ENCODE measurements around the gene EPRS1.
"Not testable (repeated sequence)": the region's sequence is repeated elsewhere in the genome, so short reads cannot be mapped to it uniquely, and the experiment has no call there.

EPRS1 gene

DNA sequence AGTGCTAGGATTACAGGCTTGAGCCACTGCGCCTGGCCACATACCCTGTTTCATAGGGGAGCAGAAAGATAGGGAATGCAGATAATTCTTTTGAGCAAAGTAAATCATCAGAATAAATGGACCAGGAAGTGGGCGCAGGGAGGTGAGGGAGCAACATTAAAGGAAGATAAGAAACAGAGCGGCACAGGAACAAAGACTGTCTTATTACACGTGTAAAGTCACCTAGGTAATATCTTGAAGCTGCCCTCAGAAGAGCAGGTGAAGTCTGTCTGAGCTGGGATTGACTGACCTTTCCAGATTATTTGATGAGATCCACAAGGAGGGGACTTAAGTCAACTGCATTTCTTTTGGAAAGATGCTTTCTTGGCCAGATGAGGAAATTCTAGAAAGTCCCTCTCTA is 7.7 kb downstream of the EPRS1 start:
- Histone ChIP-seq H3K9me3 (ENCODE audit: control insufficient read depth, insufficient read depth, low read length) (no peaks in the 10 kb centered on the region), H3K4me3 (ENCODE audit: low read length) (no peak overlapping the region), H3K27me3 (ENCODE audit: control insufficient read depth, insufficient read depth, low read length) (no peaks in the 10 kb centered on the region), H3K4me1 (ENCODE audit: control insufficient read depth, insufficient read depth, low read length) (no peaks in the 10 kb centered on the region), H3K36me3 (ENCODE audit: control insufficient read depth, insufficient read depth, low read length) (peaks cover 6% of the 10 kb centered on the region; the same call in 1 of the 2 replicates), H3K27ac (ENCODE audit: low read length) (no peak overlapping the region)
- no CpG with 5 or more reads among the region's 4 CpGs for WGBS (ENCODE audit: insufficient coverage, insufficient read length)
- no peak for DNase-seq (ENCODE audit: low read depth, low spot score)

- no CpG with 5 or more reads among the region's 3 CpGs for WGBS (ENCODE audit: insufficient coverage, insufficient read length)
- not testable (repeated sequence) for H3K4me3 ChIP-seq (ENCODE audit: low read length); H3K27me3 ChIP-seq (ENCODE audit: control insufficient read depth, insufficient read depth, low read length); H3K4me1 ChIP-seq (ENCODE audit: control insufficient read depth, insufficient read depth, low read length); DNase-seq (ENCODE audit: low read depth, low spot score); H3K36me3 ChIP-seq (ENCODE audit: control insufficient read depth, insufficient read depth, low read length); H3K9me3 ChIP-seq (ENCODE audit: control insufficient read depth, insufficient read depth, low read length); H3K27ac ChIP-seq (ENCODE audit: low read length)
Observed at GRCh38 chr1:220037810-220038209, 8.5 kb downstream of the EPRS1 start.

GRCh38 chr1:220032911-220033310 is 13.4 kb downstream of the EPRS1 start:
- Histone ChIP-seq H3K4me3 (ENCODE audit: low read length) (no peak overlapping the region), H3K27me3 (ENCODE audit: control insufficient read depth, insufficient read depth, low read length) (no peaks in the 10 kb centered on the region), H3K9me3 (ENCODE audit: control insufficient read depth, insufficient read depth, low read length) (no peaks in the 10 kb centered on the region), H3K36me3 (ENCODE audit: control insufficient read depth, insufficient read depth, low read length) (no peaks in the 10 kb centered on the region; the same call in 1 of the 2 replicates), H3K4me1 (ENCODE audit: control insufficient read depth, insufficient read depth, low read length) (no peaks in the 10 kb centered on the region), H3K27ac (ENCODE audit: low read length) (no peak overlapping the region)
- no peak for DNase-seq (ENCODE audit: low read depth, low spot score)
- WGBS (ENCODE audit: insufficient coverage, insufficient read length) = no CpG with 5 or more reads among the region's 3 CpGs

- no peak for DNase-seq (ENCODE audit: low read depth, low spot score)
- no peak overlapping the region for H3K27ac ChIP-seq (ENCODE audit: low read length)
- no peaks in the 10 kb centered on the region; the same call in 1 of the 2 replicates for H3K36me3 ChIP-seq (ENCODE audit: control insufficient read depth, insufficient read depth, low read length)
- H3K4me3 ChIP-seq (ENCODE audit: low read length) = no peak overlapping the region
- no peaks in the 10 kb centered on the region for H3K4me1 ChIP-seq (ENCODE audit: control insufficient read depth, insufficient read depth, low read length)
- WGBS (ENCODE audit: insufficient coverage, insufficient read length) = no CpG with 5 or more reads among the region's 2 CpGs
- H3K9me3 ChIP-seq (ENCODE audit: control insufficient read depth, insufficient read depth, low read length) = no peaks in the 10 kb centered on the region
- no peaks in the 10 kb centered on the region for H3K27me3 ChIP-seq (ENCODE audit: control insufficient read depth, insufficient read depth, low read length)
Observed at GRCh38 chr1:220031287-220031686, 15.0 kb downstream of the EPRS1 start.

- H3K27me3 ChIP-seq (ENCODE audit: control insufficient read depth, insufficient read depth, low read length) = no peaks in the 10 kb centered on the region
- H3K4me1 ChIP-seq (ENCODE audit: control insufficient read depth, insufficient read depth, low read length) = no peaks in the 10 kb centered on the region
- H3K4me3 ChIP-seq (ENCODE audit: low read length) = no peak overlapping the region
- H3K27ac ChIP-seq (ENCODE audit: low read length) = no peak overlapping the region
- no peak for DNase-seq (ENCODE audit: low read depth, low spot score)
- WGBS (ENCODE audit: insufficient coverage, insufficient read length) = no CpG with 5 or more reads among the region's 4 CpGs
- no peaks in the 10 kb centered on the region for H3K9me3 ChIP-seq (ENCODE audit: control insufficient read depth, insufficient read depth, low read length)
- no peaks in the 10 kb centered on the region; the same call in 1 of the 2 replicates for H3K36me3 ChIP-seq (ENCODE audit: control insufficient read depth, insufficient read depth, low read length)
Observed at GRCh38 chr1:220028346-220028895, 17.9 kb downstream of the EPRS1 start.

- Histone ChIP-seq H3K9me3 (ENCODE audit: control insufficient read depth, insufficient read depth, low read length) (no peaks in the 10 kb centered on the region), H3K27me3 (ENCODE audit: control insufficient read depth, insufficient read depth, low read length) (no peaks in the 10 kb centered on the region), H3K4me1 (ENCODE audit: control insufficient read depth, insufficient read depth, low read length) (no peaks in the 10 kb centered on the region), H3K4me3 (ENCODE audit: low read length) (no peak overlapping the region), H3K27ac (ENCODE audit: low read length) (no peak overlapping the region), H3K36me3 (ENCODE audit: control insufficient read depth, insufficient read depth, low read length) (peaks cover 9% of the 10 kb centered on the region; the same call in 1 of the 2 replicates)
- DNase-seq (ENCODE audit: low read depth, low spot score) = no peak
Observed at GRCh38 chr1:220019071-220019470, 27.2 kb downstream of the EPRS1 start.

GRCh38 chr1:220013497-220013896 is 32.8 kb downstream of the EPRS1 start:
- no peaks in the 10 kb centered on the region for H3K27me3 ChIP-seq (ENCODE audit: control insufficient read depth, insufficient read depth, low read length)
- DNase-seq (ENCODE audit: low read depth, low spot score) = no peak
- H3K36me3 ChIP-seq (ENCODE audit: control insufficient read depth, insufficient read depth, low read length) = no peaks in the 10 kb centered on the region; the same call in 1 of the 2 replicates
- no peaks in the 10 kb centered on the region for H3K9me3 ChIP-seq (ENCODE audit: control insufficient read depth, insufficient read depth, low read length)
- no CpG with 5 or more reads among the region's 3 CpGs for WGBS (ENCODE audit: insufficient coverage, insufficient read length)
- no peak overlapping the region for H3K4me3 ChIP-seq (ENCODE audit: low read length)
- no peak overlapping the region for H3K27ac ChIP-seq (ENCODE audit: low read length)
- H3K4me1 ChIP-seq (ENCODE audit: control insufficient read depth, insufficient read depth, low read length) = no peaks in the 10 kb centered on the region

- Histone ChIP-seq H3K4me3 (ENCODE audit: low read length) (no peak overlapping the region), H3K4me1 (ENCODE audit: control insufficient read depth, insufficient read depth, low read length) (no peaks in the 10 kb centered on the region), H3K36me3 (ENCODE audit: control insufficient read depth, insufficient read depth, low read length) (no peaks in the 10 kb centered on the region; the same call in 1 of the 2 replicates), H3K9me3 (ENCODE audit: control insufficient read depth, insufficient read depth, low read length) (no peaks in the 10 kb centered on the region), H3K27ac (ENCODE audit: low read length) (no peak overlapping the region), H3K27me3 (ENCODE audit: control insufficient read depth, insufficient read depth, low read length) (no peaks in the 10 kb centered on the region)
- no CpG with 5 or more reads among the region's 3 CpGs for WGBS (ENCODE audit: insufficient coverage, insufficient read length)
- no peak for DNase-seq (ENCODE audit: low read depth, low spot score)
Observed at GRCh38 chr1:220012259-220012658, 34.0 kb downstream of the EPRS1 start.

- Histone ChIP-seq H3K27me3 (ENCODE audit: control insufficient read depth, insufficient read depth, low read length) (no peaks in the 10 kb centered on the region), H3K4me1 (ENCODE audit: control insufficient read depth, insufficient read depth, low read length) (no peaks in the 10 kb centered on the region), H3K9me3 (ENCODE audit: control insufficient read depth, insufficient read depth, low read length) (no peaks in the 10 kb centered on the region), H3K36me3 (ENCODE audit: control insufficient read depth, insufficient read depth, low read length) (no peaks in the 10 kb centered on the region; the same call in 1 of the 2 replicates), H3K27ac (ENCODE audit: low read length) (no peak overlapping the region), H3K4me3 (ENCODE audit: low read length) (no peak overlapping the region)
- no peak for DNase-seq (ENCODE audit: low read depth, low spot score)
Observed at GRCh38 chr1:220011620-220012019, 34.7 kb downstream of the EPRS1 start.

GRCh38 chr1:220007438-220007837 is 38.9 kb downstream of the EPRS1 start:
- H3K4me3 ChIP-seq (ENCODE audit: low read length) = no peak overlapping the region
- H3K36me3 ChIP-seq (ENCODE audit: control insufficient read depth, insufficient read depth, low read length) = no peaks in the 10 kb centered on the region
- no CpG with 5 or more reads among the region's 3 CpGs for WGBS (ENCODE audit: insufficient coverage, insufficient read length)
- no peaks in the 10 kb centered on the region for H3K9me3 ChIP-seq (ENCODE audit: control insufficient read depth, insufficient read depth, low read length)
- no peaks in the 10 kb centered on the region for H3K4me1 ChIP-seq (ENCODE audit: control insufficient read depth, insufficient read depth, low read length)
- DNase-seq (ENCODE audit: low read depth, low spot score) = no peak
- H3K27me3 ChIP-seq (ENCODE audit: control insufficient read depth, insufficient read depth, low read length) = no peaks in the 10 kb centered on the region
- no peak overlapping the region for H3K27ac ChIP-seq (ENCODE audit: low read length)

DNA sequence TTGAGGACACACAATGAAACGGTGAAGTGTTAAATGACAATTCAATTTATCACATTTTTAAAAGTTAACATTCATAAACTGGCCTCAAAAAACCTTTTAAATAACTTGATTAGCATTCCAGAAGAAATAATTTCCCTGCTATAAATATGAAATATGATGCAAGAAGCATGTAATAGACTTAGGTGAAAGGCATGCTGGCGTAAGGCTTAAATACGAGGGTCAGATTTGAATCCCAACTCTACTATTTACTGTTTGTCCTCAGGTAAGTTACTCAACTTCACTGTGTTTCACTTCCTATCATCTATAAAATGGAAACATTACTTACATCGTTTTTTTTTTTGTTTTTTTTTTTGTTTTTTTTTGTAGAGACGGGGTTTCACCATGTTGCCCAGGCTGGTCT is 40.8 kb downstream of the EPRS1 start:
- Histone ChIP-seq H3K9me3 (ENCODE audit: control insufficient read depth, insufficient read depth, low read length) (no peaks in the 10 kb centered on the region), H3K4me1 (ENCODE audit: control insufficient read depth, insufficient read depth, low read length) (no peaks in the 10 kb centered on the region), H3K27ac (ENCODE audit: low read length) (no peak overlapping the region), H3K4me3 (ENCODE audit: low read length) (no peak overlapping the region), H3K27me3 (ENCODE audit: control insufficient read depth, insufficient read depth, low read length) (no peaks in the 10 kb centered on the region), H3K36me3 (ENCODE audit: control insufficient read depth, insufficient read depth, low read length) (no peaks in the 10 kb centered on the region)
- WGBS (ENCODE audit: insufficient coverage, insufficient read length) = no CpG with 5 or more reads among the region's 5 CpGs
- no peak for DNase-seq (ENCODE audit: low read depth, low spot score)

Measured in iPS DF 6.9 (cell line).